SU-DHL-6 (cell line): ENCODE measurements around the gene NUTM2F.

Experiments used
- CTCF ChIP-seq: fragments of 200-600 bp; sonication (generic); IDR thresholded peaks from one replicate; pipeline ENCODE4 v1.5.1; 2017; ENCODE audit warnings: antibody characterized with exemption, mild to moderate bottlenecking, low read length, moderate library complexity; ENCODE audit not compliant: insufficient read depth, poor library complexity, severe bottlenecking
- EZH2phosphoT487 ChIP-seq: fragments of 200-600 bp; sonication (generic), shearing (Covaris generic); conservative IDR thresholded peaks from 2 replicates; pipeline ENCODE4 v1.6.1; 2018; ENCODE audit warnings: mild to moderate bottlenecking, antibody characterized with exemption, low read length, moderate library complexity, mixed read lengths

- no peak for TF ChIP-seq CTCF
- TF ChIP-seq EZH2phosphoT487: no peak
Measured at GRCh38 chr9:94289691-94290090, 38.8 kb downstream of the NUTM2F start.
